OCI-LY3 (cell line): ENCODE data around the gene ARG2.

Source experiments
- H2AFZ ChIP-seq: fragments of 200-600, 300-600 bp; shearing (Covaris generic); 2 replicates; pipeline ENCODE4 v1.6.0; 2014; ENCODE audit warnings: antibody characterized with exemption, low read depth, low read length
- H3K27ac ChIP-seq: fragments of 200-600, 300-600 bp; sonication (generic); 2 replicates; pipeline ENCODE4 v1.5.1; 2014; ENCODE audit warnings: mild to moderate bottlenecking, low read length, moderate library complexity, mixed read lengths
- H3K27me3 ChIP-seq: fragments of 200-600, 300-600 bp; sonication (generic); 2 replicates; pipeline ENCODE4 v1.6.1; 2014; ENCODE audit warnings: low read depth, low read length, mixed read lengths
- H3K36me3 ChIP-seq: fragments of 200-600, 300-600 bp; sonication (generic); replicated peaks from 2 replicates; pipeline ENCODE3; 2014; ENCODE audit warnings: low read depth, low read length, mixed read lengths
- H3K4me1 ChIP-seq: fragments of 300-600, 200-600 bp; sonication (generic); 2 replicates; pipeline ENCODE4 v1.6.1; 2014; ENCODE audit warnings: low read length, mixed read lengths
- H3K4me2 ChIP-seq: fragments of 200-600, 300-600 bp; sonication (generic); 2 replicates; pipeline ENCODE4 v1.6.1; 2014; ENCODE audit warnings: low read length, mixed read lengths
- H3K4me3 ChIP-seq: fragments of 300-600, 200-600 bp; sonication (generic); 2 replicates; pipeline ENCODE4 v1.5.1; 2014; ENCODE audit warnings: antibody characterized with exemption, mild to moderate bottlenecking, low read length, moderate library complexity
- H3K79me2 ChIP-seq: fragments of 300-600, 200-600 bp; shearing (Covaris generic); 2 replicates; pipeline ENCODE4 v1.6.1; 2014; ENCODE audit warnings: mild to moderate bottlenecking, low read length, mixed read lengths
- H3K9ac ChIP-seq: fragments of 300-600, 200-600 bp; shearing (Covaris generic); 2 replicates; pipeline ENCODE4 v1.6.0; 2014; ENCODE audit warnings: mild to moderate bottlenecking, low read length, moderate library complexity
- H3K9me3 ChIP-seq: fragments of 200-600, 300-600 bp; shearing (Covaris generic); 2 replicates; pipeline ENCODE4 v1.6.1; 2014; ENCODE audit warnings: low read length, mixed read lengths; ENCODE audit not compliant: insufficient read depth
- H4K20me1 ChIP-seq: fragments of 200-600, 300-600 bp; sonication (generic); 2 replicates; pipeline ENCODE4 v1.6.1; 2016; ENCODE audit warnings: low read length, mixed read lengths; ENCODE audit not compliant: insufficient read depth
- EZH2phosphoT487 ChIP-seq: fragments of 200-600 bp; shearing (Covaris generic); IDR thresholded peaks from 2 replicates; pipeline ENCODE4 v1.6.1; 2018; ENCODE audit warnings: antibody characterized with exemption, mixed run types, low read depth
- TF ChIP-seq, protein P1 (sequence below): fragments of 200-600, 300-600 bp; sonication (generic); IDR thresholded peaks from 2 replicates; pipeline ENCODE4 v1.5.1; 2014; ENCODE audit warnings: antibody characterized with exemption, low read length, low read depth

ARG2 gene

DNA sequence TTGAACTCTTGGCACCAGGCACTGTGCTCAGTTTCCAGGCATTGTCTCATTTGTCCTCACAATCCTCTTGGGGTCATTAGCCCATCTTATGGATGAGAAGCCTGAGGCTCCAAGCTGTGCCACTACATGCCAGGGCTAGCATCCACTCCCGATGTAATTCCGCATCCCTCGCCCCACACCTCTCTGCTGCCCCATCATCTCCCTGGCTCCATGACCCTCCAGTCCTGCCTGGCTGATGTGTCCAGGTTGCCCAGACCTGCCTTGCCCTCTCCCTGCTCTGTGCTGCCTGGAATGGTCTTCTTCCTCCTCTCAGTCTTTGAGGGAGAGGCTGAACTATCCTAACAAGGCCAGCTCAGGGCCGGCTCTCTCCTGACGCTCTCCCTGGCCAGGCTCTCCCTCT, 47.1 kb upstream of the ARG2 start:
- no peaks in the 10 kb centered on the region for H3K79me2 ChIP-seq
- H3K27me3 ChIP-seq: no peaks in the 10 kb centered on the region
- no peaks in the 10 kb centered on the region for H4K20me1 ChIP-seq
- H3K4me2 ChIP-seq: no peak overlapping the region
- no peak overlapping the region for H3K9ac ChIP-seq
- H3K27ac ChIP-seq: no peak overlapping the region
- no peaks in the 10 kb centered on the region for H3K9me3 ChIP-seq
- no peak for TF ChIP-seq EZH2phosphoT487
- TF ChIP-seq, protein P1, sequence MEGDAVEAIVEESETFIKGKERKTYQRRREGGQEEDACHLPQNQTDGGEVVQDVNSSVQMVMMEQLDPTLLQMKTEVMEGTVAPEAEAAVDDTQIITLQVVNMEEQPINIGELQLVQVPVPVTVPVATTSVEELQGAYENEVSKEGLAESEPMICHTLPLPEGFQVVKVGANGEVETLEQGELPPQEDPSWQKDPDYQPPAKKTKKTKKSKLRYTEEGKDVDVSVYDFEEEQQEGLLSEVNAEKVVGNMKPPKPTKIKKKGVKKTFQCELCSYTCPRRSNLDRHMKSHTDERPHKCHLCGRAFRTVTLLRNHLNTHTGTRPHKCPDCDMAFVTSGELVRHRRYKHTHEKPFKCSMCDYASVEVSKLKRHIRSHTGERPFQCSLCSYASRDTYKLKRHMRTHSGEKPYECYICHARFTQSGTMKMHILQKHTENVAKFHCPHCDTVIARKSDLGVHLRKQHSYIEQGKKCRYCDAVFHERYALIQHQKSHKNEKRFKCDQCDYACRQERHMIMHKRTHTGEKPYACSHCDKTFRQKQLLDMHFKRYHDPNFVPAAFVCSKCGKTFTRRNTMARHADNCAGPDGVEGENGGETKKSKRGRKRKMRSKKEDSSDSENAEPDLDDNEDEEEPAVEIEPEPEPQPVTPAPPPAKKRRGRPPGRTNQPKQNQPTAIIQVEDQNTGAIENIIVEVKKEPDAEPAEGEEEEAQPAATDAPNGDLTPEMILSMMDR: no peak
- no peak overlapping the region for H3K4me3 ChIP-seq
- H2AFZ ChIP-seq: no peak overlapping the region
- peaks cover 10% of the 10 kb centered on the region for H3K4me1 ChIP-seq
- H3K36me3 ChIP-seq: no peaks in the 10 kb centered on the region

DNA sequence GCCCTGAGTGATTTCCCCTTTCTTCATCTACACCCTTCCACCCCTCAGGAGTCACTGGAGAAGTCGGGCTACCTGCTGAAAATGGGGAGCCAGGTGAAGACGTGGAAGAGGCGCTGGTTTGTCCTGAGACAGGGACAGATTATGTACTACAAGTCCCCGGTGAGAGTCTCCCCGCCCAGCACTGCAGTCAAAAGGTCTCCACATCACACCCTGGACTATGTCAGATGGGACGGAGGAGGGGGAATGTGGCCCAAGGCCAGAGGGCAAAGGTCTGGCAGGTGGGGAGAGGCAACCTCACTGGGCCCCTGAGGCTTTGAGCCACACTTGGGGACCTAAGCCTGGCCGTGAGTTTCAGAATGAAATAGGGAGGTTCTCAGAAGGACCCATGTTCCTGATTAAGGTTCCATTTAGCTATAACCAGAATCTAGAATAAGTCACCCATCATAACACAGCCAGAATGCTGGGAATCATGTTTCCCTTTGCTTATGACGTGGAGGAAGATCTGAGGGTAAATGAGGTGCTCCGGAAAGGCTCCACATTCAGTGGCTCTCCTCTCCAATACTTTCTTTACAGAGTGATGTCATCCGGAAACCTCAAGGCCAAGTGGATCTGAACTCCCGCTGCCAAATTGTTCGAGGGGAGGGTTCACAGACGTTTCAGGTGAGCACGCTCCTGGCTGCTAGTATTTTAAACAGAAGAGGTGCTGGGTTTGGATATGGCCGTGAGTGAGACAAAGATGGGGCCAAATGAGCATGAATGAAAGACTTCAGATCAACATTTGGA, 46.3 kb upstream of the ARG2 start:
- no peaks in the 10 kb centered on the region for H3K9me3 ChIP-seq
- H3K4me1 ChIP-seq: peaks cover 10% of the 10 kb centered on the region
- TF ChIP-seq, protein P1: no peak
- TF ChIP-seq EZH2phosphoT487: no peak
- H3K9ac ChIP-seq: no peak overlapping the region
- H3K4me2 ChIP-seq: no peak overlapping the region
- H3K36me3 ChIP-seq: no peaks in the 10 kb centered on the region
- no peaks in the 10 kb centered on the region for H3K79me2 ChIP-seq
- H3K27ac ChIP-seq: no peak overlapping the region
- no peak overlapping the region for H3K4me3 ChIP-seq
- H4K20me1 ChIP-seq: no peaks in the 10 kb centered on the region
- H2AFZ ChIP-seq: no peak overlapping the region
- no peaks in the 10 kb centered on the region for H3K27me3 ChIP-seq

DNA sequence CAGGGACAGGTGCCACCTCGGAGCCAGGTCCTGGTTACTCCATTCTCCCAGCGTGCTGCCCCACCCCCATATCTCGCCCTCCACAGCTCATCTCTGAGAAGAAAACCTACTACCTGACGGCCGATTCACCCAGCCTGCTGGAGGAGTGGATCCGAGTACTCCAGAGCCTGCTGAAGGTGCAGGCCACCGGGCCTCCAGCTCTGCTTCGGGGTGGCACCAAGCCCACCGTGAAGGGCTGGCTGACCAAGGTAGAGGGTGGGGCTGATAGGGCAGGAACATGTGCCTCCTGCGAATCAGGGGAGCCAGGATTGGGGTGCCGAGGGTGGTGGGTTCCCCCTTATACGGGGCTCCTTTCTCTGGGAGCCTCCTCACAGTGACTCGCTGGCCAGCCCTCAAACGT, 45.6 kb upstream of the ARG2 start:
- H3K79me2 ChIP-seq: no peaks in the 10 kb centered on the region
- H3K4me3 ChIP-seq: no peak overlapping the region
- no peak overlapping the region for H3K9ac ChIP-seq
- no peaks in the 10 kb centered on the region for H3K27me3 ChIP-seq
- no peaks in the 10 kb centered on the region for H3K36me3 ChIP-seq
- peaks cover 10% of the 10 kb centered on the region for H3K4me1 ChIP-seq
- no peaks in the 10 kb centered on the region for H4K20me1 ChIP-seq
- no peaks in the 10 kb centered on the region for H3K9me3 ChIP-seq
- H3K27ac ChIP-seq: no peak overlapping the region
- TF ChIP-seq, protein P1: no peak
- TF ChIP-seq EZH2phosphoT487: no peak
- H2AFZ ChIP-seq: no peak overlapping the region
- H3K4me2 ChIP-seq: no peak overlapping the region

GRCh38 chr14:67574806-67575205, 44.9 kb upstream of the ARG2 start:
- H3K4me2 ChIP-seq: no peak overlapping the region
- H3K27me3 ChIP-seq: no peaks in the 10 kb centered on the region
- H3K36me3 ChIP-seq: no peaks in the 10 kb centered on the region
- H3K4me3 ChIP-seq: no peak overlapping the region
- TF ChIP-seq EZH2phosphoT487: no peak
- TF ChIP-seq, protein P1: no peak
- H3K79me2 ChIP-seq: no peaks in the 10 kb centered on the region
- no peaks in the 10 kb centered on the region for H3K9me3 ChIP-seq
- no peaks in the 10 kb centered on the region for H4K20me1 ChIP-seq
- no peak overlapping the region for H3K9ac ChIP-seq
- peaks cover 10% of the 10 kb centered on the region for H3K4me1 ChIP-seq
- no peak overlapping the region for H3K27ac ChIP-seq
- no peak overlapping the region for H2AFZ ChIP-seq
